HG03097 (cell line): Measurements from ENCODE around the gene COBL.

Experiments
- ATAC-seq: cut with Tn5 transposase; IDR thresholded peaks from one replicate; pipeline ENCODE4 v1.9.1; 2021; ENCODE audit not compliant: unreplicated experiment, low FRiP score

The COBL gene

GRCh38 chr7:51126813-51127617, 189.6 kb downstream of the COBL start:
- ATAC-seq = no peak

- no peak for ATAC-seq
Measured at GRCh38 chr7:51126324-51126723, 190.3 kb downstream of the COBL start.

GRCh38 chr7:51124321-51124720, 192.3 kb downstream of the COBL start:
- no peak for ATAC-seq

GRCh38 chr7:51123322-51124019, 193.1 kb downstream of the COBL start:
- ATAC-seq = no peak

GRCh38 chr7:51121931-51122425, 194.6 kb downstream of the COBL start:
- ATAC-seq = no peak

- no peak for ATAC-seq
Measured at GRCh38 chr7:51121036-51121790, 195.4 kb downstream of the COBL start.

GRCh38 chr7:51118628-51119027, 198.0 kb downstream of the COBL start:
- no peak for ATAC-seq

- no peak for ATAC-seq
Measured at GRCh38 chr7:51114501-51114900, 202.1 kb downstream of the COBL start.

- ATAC-seq = no peak
Measured at GRCh38 chr7:51113962-51114361, 202.6 kb downstream of the COBL start.

GRCh38 chr7:51113560-51113959, 203.0 kb downstream of the COBL start:
- ATAC-seq = no peak

- no peak for ATAC-seq
Measured at GRCh38 chr7:51111241-51111940, 205.2 kb downstream of the COBL start.

- no peak for ATAC-seq
Measured at GRCh38 chr7:51108134-51108533, 208.5 kb downstream of the COBL start.

GRCh38 chr7:51104278-51104677, 212.3 kb downstream of the COBL start:
- no peak for ATAC-seq

GRCh38 chr7:51103718-51104117, 212.9 kb downstream of the COBL start:
- ATAC-seq = no peak

GRCh38 chr7:51102828-51103227, 213.8 kb downstream of the COBL start:
- no peak for ATAC-seq

- ATAC-seq = no peak
Measured at GRCh38 chr7:51101111-51101757, 215.4 kb downstream of the COBL start.

GRCh38 chr7:51090411-51090810, 226.2 kb downstream of the COBL start:
- no peak for ATAC-seq

GRCh38 chr7:51085034-51085692, 231.4 kb downstream of the COBL start:
- no peak for ATAC-seq

GRCh38 chr7:51084121-51084520, 232.5 kb downstream of the COBL start:
- no peak for ATAC-seq
